Osteoblast (primary cell): Measurements from ENCODE around the gene GPER1. TPM values are rescaled to one million over a fixed set of nuclear protein-coding genes. Genes with fewer than 3 reads are reported as not detected.

Experiments
- DNase-seq: peaks from one replicate; pipeline ENCODE4 v3.0.0; 2011; ENCODE audit warnings: low spot score, mixed read lengths; ENCODE audit not compliant: insufficient read length; ENCODE audit errors: missing footprints
- H2AFZ ChIP-seq: 2 replicates; pipeline ENCODE4 v1.6.0; 2011; ENCODE audit warnings: mild to moderate bottlenecking, low read length
- H3K27ac ChIP-seq: 2 replicates; pipeline ENCODE4 v1.5.1; 2011; ENCODE audit warnings: mild to moderate bottlenecking, low read depth, low read length, moderate library complexity
- H3K27me3 ChIP-seq: 2 replicates; pipeline ENCODE4 v1.6.0; 2012; ENCODE audit warnings: mild to moderate bottlenecking, control low read depth, inconsistent platforms, low read length, moderate library complexity; ENCODE audit not compliant: insufficient read depth
- H3K36me3 ChIP-seq: 2 replicates; pipeline ENCODE4 v1.5.1; 2011; ENCODE audit warnings: mild to moderate bottlenecking, low read length, control low read depth, moderate library complexity; ENCODE audit not compliant: insufficient read depth
- H3K4me1 ChIP-seq: 2 replicates; pipeline ENCODE4 v1.5.1; 2011; ENCODE audit warnings: mild to moderate bottlenecking, low read length, control low read depth, moderate library complexity; ENCODE audit not compliant: insufficient read depth
- H3K4me2 ChIP-seq: 2 replicates; pipeline ENCODE4 v1.6.0; 2011; ENCODE audit warnings: mild to moderate bottlenecking, low read length; ENCODE audit not compliant: insufficient read depth
- H3K4me3 ChIP-seq: fragments of 200-600 bp; sonication (generic); 3 replicates; pipeline ENCODE4 v1.5.1; 2012; ENCODE audit warnings: mild to moderate bottlenecking, low read length, inconsistent platforms; ENCODE audit not compliant: insufficient read depth
- H3K79me2 ChIP-seq: 2 replicates; pipeline ENCODE4 v1.6.0; 2012; ENCODE audit warnings: mild to moderate bottlenecking, low read length, control low read depth, inconsistent platforms; ENCODE audit not compliant: insufficient read depth
- H3K9me3 ChIP-seq: 2 replicates; pipeline ENCODE4 v1.5.1; 2011; ENCODE audit warnings: low read depth, low read length, control low read depth
- H4K20me1 ChIP-seq: 2 replicates; pipeline ENCODE4 v1.6.0; 2012; ENCODE audit warnings: mild to moderate bottlenecking, low read length, control low read depth; ENCODE audit not compliant: insufficient read depth
- CTCF ChIP-seq: IDR thresholded peaks from 2 replicates; pipeline ENCODE4 v1.5.1; 2011; ENCODE audit warnings: mild to moderate bottlenecking, low read depth, low read length, moderate library complexity; ENCODE audit errors: extremely low read depth
- total RNA-seq: library from RNA; depleted of rRNA; stranded (reverse); fragments of >200 nt; gene quantifications from 2 replicates; pipeline ENCODE4 v1.2.3, GENCODE V29; 2012

Gene GPER1
- total RNA-seq, 1 donor, result 10.5 TPM

- Histone ChIP-seq H2AFZ (no peak overlapping the region), H3K27me3 (no peaks in the 10 kb centered on the region), H3K4me3 (no peak overlapping the region), H3K27ac (no peak overlapping the region), H3K79me2 (peaks cover 2% of the 10 kb centered on the region), H3K4me2 (no peak overlapping the region), H3K36me3 (peaks cover 3% of the 10 kb centered on the region), H3K9me3 (no peaks in the 10 kb centered on the region), H3K4me1 (peaks cover 11% of the 10 kb centered on the region), H4K20me1 (peaks cover 36% of the 10 kb centered on the region)
- TF ChIP-seq CTCF, result no peak
- no peak for DNase-seq
Observed at GRCh38 chr7:1098243-1099153, 10.6 kb downstream of the GPER1 start.

- no peaks in the 10 kb centered on the region for H3K27me3 ChIP-seq
- H3K36me3 ChIP-seq, result peaks cover 3% of the 10 kb centered on the region
- H3K4me2 ChIP-seq, result no peak overlapping the region
- H3K27ac ChIP-seq, result no peak overlapping the region
- peaks cover 40% of the 10 kb centered on the region for H4K20me1 ChIP-seq
- H3K4me3 ChIP-seq, result no peak overlapping the region
- H3K9me3 ChIP-seq, result no peaks in the 10 kb centered on the region
- DNase-seq, result no peak
- H3K4me1 ChIP-seq, result peaks cover 11% of the 10 kb centered on the region
- H3K79me2 ChIP-seq, result peaks cover 2% of the 10 kb centered on the region
- H2AFZ ChIP-seq, result no peak overlapping the region
- no peak for TF ChIP-seq CTCF
Observed at GRCh38 chr7:1099154-1099542, 11.2 kb downstream of the GPER1 start.

GRCh38 chr7:1099637-1100036 is 11.7 kb downstream of the GPER1 start:
- H3K9me3 ChIP-seq, result no peaks in the 10 kb centered on the region
- peaks cover 2% of the 10 kb centered on the region for H3K79me2 ChIP-seq
- no peak overlapping the region for H3K4me2 ChIP-seq
- peaks cover 3% of the 10 kb centered on the region for H3K36me3 ChIP-seq
- no peak overlapping the region for H3K4me3 ChIP-seq
- no peak for DNase-seq
- TF ChIP-seq CTCF, result no peak
- no peaks in the 10 kb centered on the region for H3K27me3 ChIP-seq
- peaks cover 11% of the 10 kb centered on the region for H3K4me1 ChIP-seq
- H3K27ac ChIP-seq, result no peak overlapping the region
- H2AFZ ChIP-seq, result no peak overlapping the region
- H4K20me1 ChIP-seq, result peaks cover 43% of the 10 kb centered on the region

GRCh38 chr7:1100386-1100785 is 12.5 kb downstream of the GPER1 start:
- Histone ChIP-seq H2AFZ (no peak overlapping the region), H3K4me3 (no peak overlapping the region), H3K27me3 (no peaks in the 10 kb centered on the region), H3K79me2 (peaks cover 2% of the 10 kb centered on the region), H3K9me3 (no peaks in the 10 kb centered on the region), H3K27ac (no peak overlapping the region), H3K36me3 (peaks cover 3% of the 10 kb centered on the region), H3K4me1 (peaks cover 11% of the 10 kb centered on the region), H3K4me2 (no peak overlapping the region), H4K20me1 (peaks cover 48% of the 10 kb centered on the region)
- DNase-seq, result no peak
- no peak for TF ChIP-seq CTCF
